SK-N-SH treated with all-trans-retinoic acid at 6 μM for 48 hours (cell line): ENCODE measurements around the gene CYP4A22.

Experiments
- ATAC-seq: fragments of 200-7000 bp; cut with Tn5 transposase; 3 replicates; pipeline ENCODE4 v1.9.1; 2020; ENCODE audit warnings: mild to moderate bottlenecking, moderate library complexity
- ARNTL ChIP-seq: fragments of 450-650 bp; formaldehyde crosslinking; IDR thresholded peaks from 2 replicates; pipeline ENCODE4 v1.5.0; 2020; ENCODE audit warnings: low read depth, mild to moderate bottlenecking, moderate library complexity, borderline replicate concordance
- BACH2 ChIP-seq: fragments of 250-450 bp; sonication (Bioruptor Pico); IDR thresholded peaks from 2 replicates; pipeline ENCODE4 v1.9.0; 2021; ENCODE audit warnings: mild to moderate bottlenecking, borderline replicate concordance
- CSDC2 ChIP-seq: fragments of 250-450 bp; sonication (Bioruptor Pico); IDR thresholded peaks from 2 replicates; pipeline ENCODE4 v1.5.0; 2020; ENCODE audit warnings: mild to moderate bottlenecking, moderate library complexity
- CSRNP3 ChIP-seq: fragments of 250-450 bp; sonication (Bioruptor Pico); IDR thresholded peaks from 2 replicates; pipeline ENCODE4 v1.5.1; 2021; ENCODE audit warnings: mild to moderate bottlenecking, moderate library complexity
- ESRRG ChIP-seq: fragments of 250-450 bp; sonication (Bioruptor Pico); IDR thresholded peaks from 2 replicates; pipeline ENCODE4 v1.6.1; 2021; ENCODE audit warnings: mild to moderate bottlenecking
- GLIS3 ChIP-seq: fragments of 250-450 bp; sonication (Bioruptor Pico); IDR thresholded peaks from 2 replicates; pipeline ENCODE4 v1.5.0; 2020; ENCODE audit warnings: mild to moderate bottlenecking, moderate library complexity
- ISL1 ChIP-seq: fragments of 250-450 bp; sonication (Bioruptor Pico); IDR thresholded peaks from 2 replicates; pipeline ENCODE4 v2.1.2; 2022; ENCODE audit warnings: mild to moderate bottlenecking, moderate library complexity
- POU6F1 ChIP-seq: fragments of 250-450 bp; sonication (Bioruptor Pico); IDR thresholded peaks from 2 replicates; pipeline ENCODE4 v1.8.0; 2021; ENCODE audit warnings: low read depth, mild to moderate bottlenecking, moderate library complexity, borderline replicate concordance
- PPARA ChIP-seq: fragments of 250-450 bp; sonication (Bioruptor Pico); IDR thresholded peaks from 2 replicates; pipeline ENCODE4 v1.5.0; 2020; ENCODE audit warnings: mild to moderate bottlenecking, borderline replicate concordance
- SNAI2 ChIP-seq: fragments of 250-450 bp; sonication (Bioruptor Pico); IDR thresholded peaks from 2 replicates; pipeline ENCODE4 v1.5.0; 2020; ENCODE audit warnings: mild to moderate bottlenecking, moderate library complexity
- TOX ChIP-seq: fragments of 250-450 bp; sonication (Bioruptor Pico); IDR thresholded peaks from 2 replicates; pipeline ENCODE4 v1.8.0; 2021; ENCODE audit warnings: mild to moderate bottlenecking, moderate library complexity, borderline replicate concordance
- ZFP3 ChIP-seq: fragments of 250-450 bp; sonication (Bioruptor Pico); IDR thresholded peaks from 2 replicates; pipeline ENCODE4 v1.5.0; 2020; ENCODE audit warnings: mild to moderate bottlenecking, moderate library complexity
- ZFP30 ChIP-seq: fragments of 450-650 bp; formaldehyde crosslinking; IDR thresholded peaks from 2 replicates; pipeline ENCODE4 v1.5.0; 2022; ENCODE audit warnings: mild to moderate bottlenecking, moderate library complexity
- ZNF565 ChIP-seq: fragments of 450-650 bp; formaldehyde crosslinking; conservative IDR thresholded peaks from 2 replicates; pipeline ENCODE4 v1.5.0; 2020; ENCODE audit warnings: low read depth, mild to moderate bottlenecking, moderate library complexity
- ZNF70 ChIP-seq: fragments of 450-650 bp; formaldehyde crosslinking; IDR thresholded peaks from 2 replicates; pipeline ENCODE4 v1.5.0; 2020; ENCODE audit warnings: mild to moderate bottlenecking, moderate library complexity
- TF ChIP-seq, protein P1 (sequence below): fragments of 250-450 bp; sonication (Bioruptor Pico); IDR thresholded peaks from 2 replicates; pipeline ENCODE4 v1.8.0; 2020; ENCODE audit warnings: mild to moderate bottlenecking, moderate library complexity, borderline replicate concordance
- TF ChIP-seq, protein P2 (sequence below): fragments of 250-450 bp; sonication (Bioruptor Pico); IDR thresholded peaks from 2 replicates; pipeline ENCODE4 v1.5.0; 2020; ENCODE audit warnings: mild to moderate bottlenecking, moderate library complexity

The CYP4A22 gene

DNA sequence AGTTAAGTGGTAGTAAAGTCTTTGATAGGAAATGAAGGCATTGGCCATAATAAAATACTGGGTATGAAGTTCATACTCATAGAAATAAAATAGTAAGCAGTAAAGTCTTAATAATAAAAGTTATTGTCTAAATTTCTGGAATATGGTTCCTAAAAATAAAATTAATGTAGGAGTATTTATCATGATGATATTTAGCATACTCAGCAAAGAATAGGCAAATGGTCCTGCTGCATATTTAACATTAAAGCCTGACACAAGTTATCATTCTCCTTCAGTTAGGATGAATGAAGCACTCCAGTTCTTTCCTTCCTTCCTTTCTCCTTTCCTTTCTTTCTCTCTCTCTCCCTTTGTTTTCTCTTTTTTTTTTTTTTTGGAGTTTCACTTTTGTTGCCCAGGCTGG is 27.3 kb downstream of the CYP4A22 start (continued):
- TF ChIP-seq ARNTL (CRISPR knock-in tag) (no peak), ESRRG (CRISPR knock-in tag) (no peak)

- no peak for ATAC-seq
- no peak for TF ChIP-seq ESRRG (CRISPR knock-in tag)
- no peak for TF ChIP-seq BACH2
- no peak for TF ChIP-seq CSDC2 (CRISPR knock-in tag)
- TF ChIP-seq ZNF70 (CRISPR knock-in tag) = no peak
Measured at GRCh38 chr1:47172782-47173181, 35.5 kb downstream of the CYP4A22 start.

- TF ChIP-seq TOX = no peak
- TF ChIP-seq ZNF565 = no peak
- ATAC-seq = no peak
Measured at GRCh38 chr1:47174656-47175020, 37.4 kb downstream of the CYP4A22 start.

GRCh38 chr1:47175227-47175934 is 38.1 kb downstream of the CYP4A22 start:
- TF ChIP-seq PPARA (CRISPR knock-in tag) = no peak
- TF ChIP-seq, protein P1, sequence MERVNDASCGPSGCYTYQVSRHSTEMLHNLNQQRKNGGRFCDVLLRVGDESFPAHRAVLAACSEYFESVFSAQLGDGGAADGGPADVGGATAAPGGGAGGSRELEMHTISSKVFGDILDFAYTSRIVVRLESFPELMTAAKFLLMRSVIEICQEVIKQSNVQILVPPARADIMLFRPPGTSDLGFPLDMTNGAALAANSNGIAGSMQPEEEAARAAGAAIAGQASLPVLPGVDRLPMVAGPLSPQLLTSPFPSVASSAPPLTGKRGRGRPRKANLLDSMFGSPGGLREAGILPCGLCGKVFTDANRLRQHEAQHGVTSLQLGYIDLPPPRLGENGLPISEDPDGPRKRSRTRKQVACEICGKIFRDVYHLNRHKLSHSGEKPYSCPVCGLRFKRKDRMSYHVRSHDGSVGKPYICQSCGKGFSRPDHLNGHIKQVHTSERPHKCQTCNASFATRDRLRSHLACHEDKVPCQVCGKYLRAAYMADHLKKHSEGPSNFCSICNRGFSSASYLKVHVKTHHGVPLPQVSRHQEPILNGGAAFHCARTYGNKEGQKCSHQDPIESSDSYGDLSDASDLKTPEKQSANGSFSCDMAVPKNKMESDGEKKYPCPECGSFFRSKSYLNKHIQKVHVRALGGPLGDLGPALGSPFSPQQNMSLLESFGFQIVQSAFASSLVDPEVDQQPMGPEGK (CRISPR knock-in tag) = no peak
- no peak for TF ChIP-seq ZFP3 (CRISPR knock-in tag)
- peak; percentile 57 for ATAC-seq

DNA sequence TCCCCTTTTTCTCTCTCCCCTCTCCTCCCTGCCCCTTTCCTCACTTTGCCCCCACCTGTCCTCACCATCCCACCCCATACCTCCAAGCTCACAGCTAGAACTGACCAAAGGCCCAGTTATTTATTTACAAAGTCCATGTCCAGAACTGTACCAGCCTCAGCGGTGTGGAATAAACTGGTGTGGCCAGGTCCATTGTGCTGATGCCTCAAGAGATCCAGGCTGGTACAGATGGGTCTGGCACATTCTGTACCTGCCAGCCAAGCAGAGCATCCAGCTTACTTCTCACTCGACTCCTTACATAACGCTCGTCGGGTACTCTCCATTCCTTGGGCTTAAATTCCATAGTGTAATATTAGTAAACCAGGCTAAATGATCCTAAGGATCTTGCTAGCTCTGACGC is 40.8 kb downstream of the CYP4A22 start:
- no peak for TF ChIP-seq ISL1
- no peak for ATAC-seq

DNA sequence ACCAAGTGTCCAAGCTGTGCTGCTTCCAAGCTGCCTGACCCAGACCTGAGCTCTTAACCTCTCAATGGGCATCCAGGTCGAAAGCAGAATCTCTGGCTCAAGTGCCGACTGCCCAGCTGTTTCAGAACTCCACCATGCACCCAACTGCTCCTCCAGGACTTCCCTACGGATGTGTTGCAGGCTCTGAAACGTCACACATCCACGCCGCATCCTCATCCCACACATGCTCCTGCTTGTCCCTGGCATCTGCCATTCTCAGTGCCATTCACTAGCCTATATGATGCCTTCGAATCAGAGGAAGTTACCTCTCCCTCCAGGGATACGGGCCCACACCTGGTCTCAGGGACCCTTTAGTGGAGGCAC is 41.4 kb downstream of the CYP4A22 start:
- TF ChIP-seq TOX (no peak), POU6F1 (no peak), ZFP30 (no peak), ZNF565 (no peak), ISL1 (no peak), CSDC2 (CRISPR knock-in tag) (no peak), CSRNP3 (CRISPR knock-in tag) (no peak), ESRRG (CRISPR knock-in tag) (no peak), GLIS3 (CRISPR knock-in tag) (no peak), PPARA (CRISPR knock-in tag) (no peak), SNAI2 (CRISPR knock-in tag) (no peak), ZNF70 (CRISPR knock-in tag) (no peak)
- TF ChIP-seq, protein P2, sequence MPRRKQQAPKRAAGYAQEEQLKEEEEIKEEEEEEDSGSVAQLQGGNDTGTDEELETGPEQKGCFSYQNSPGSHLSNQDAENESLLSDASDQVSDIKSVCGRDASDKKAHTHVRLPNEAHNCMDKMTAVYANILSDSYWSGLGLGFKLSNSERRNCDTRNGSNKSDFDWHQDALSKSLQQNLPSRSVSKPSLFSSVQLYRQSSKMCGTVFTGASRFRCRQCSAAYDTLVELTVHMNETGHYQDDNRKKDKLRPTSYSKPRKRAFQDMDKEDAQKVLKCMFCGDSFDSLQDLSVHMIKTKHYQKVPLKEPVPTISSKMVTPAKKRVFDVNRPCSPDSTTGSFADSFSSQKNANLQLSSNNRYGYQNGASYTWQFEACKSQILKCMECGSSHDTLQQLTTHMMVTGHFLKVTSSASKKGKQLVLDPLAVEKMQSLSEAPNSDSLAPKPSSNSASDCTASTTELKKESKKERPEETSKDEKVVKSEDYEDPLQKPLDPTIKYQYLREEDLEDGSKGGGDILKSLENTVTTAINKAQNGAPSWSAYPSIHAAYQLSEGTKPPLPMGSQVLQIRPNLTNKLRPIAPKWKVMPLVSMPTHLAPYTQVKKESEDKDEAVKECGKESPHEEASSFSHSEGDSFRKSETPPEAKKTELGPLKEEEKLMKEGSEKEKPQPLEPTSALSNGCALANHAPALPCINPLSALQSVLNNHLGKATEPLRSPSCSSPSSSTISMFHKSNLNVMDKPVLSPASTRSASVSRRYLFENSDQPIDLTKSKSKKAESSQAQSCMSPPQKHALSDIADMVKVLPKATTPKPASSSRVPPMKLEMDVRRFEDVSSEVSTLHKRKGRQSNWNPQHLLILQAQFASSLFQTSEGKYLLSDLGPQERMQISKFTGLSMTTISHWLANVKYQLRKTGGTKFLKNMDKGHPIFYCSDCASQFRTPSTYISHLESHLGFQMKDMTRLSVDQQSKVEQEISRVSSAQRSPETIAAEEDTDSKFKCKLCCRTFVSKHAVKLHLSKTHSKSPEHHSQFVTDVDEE (CRISPR knock-in tag) = no peak
- no peak for ATAC-seq
